Vagina (tissue), 2 donors: ENCODE data around the gene HMGB1. TPM values are rescaled to one million over a fixed set of nuclear protein-coding genes. Genes with fewer than 3 reads are reported as not detected.
"Not testable (repeated sequence)": the region's sequence is repeated elsewhere in the genome, so short reads cannot be mapped to it uniquely, and the experiment has no call there.

Source experiments
- DNase-seq, 2 donors: peaks; one replicate each; pipeline ENCODE4 v3.0.0-alpha.2; 2017; ENCODE audit errors: extremely low spot score in 2 of 2
- H3K27ac ChIP-seq: fragments of 200-600 bp; sonication (generic); one replicate; pipeline ENCODE4 v1.5.1; 2019
- H3K27me3 ChIP-seq: fragments of 200-600 bp; sonication (generic); one replicate; pipeline ENCODE4 v1.5.1; 2019
- H3K36me3 ChIP-seq, 2 donors: fragments of 200-600 bp; sonication (generic); one replicate each; pipeline ENCODE4 v1.5.1; 2017 to 2019
- H3K4me1 ChIP-seq: fragments of 200-600 bp; sonication (generic); one replicate; pipeline ENCODE4 v1.5.1; 2019
- H3K4me3 ChIP-seq, 2 donors: fragments of 200-600 bp; sonication (generic); 1 replicate in 1 of 2; 2 replicates in 1 of 2; pipeline ENCODE4 v1.5.1; 2016 to 2019
- H3K9me3 ChIP-seq: fragments of 200-600 bp; sonication (generic); one replicate; pipeline ENCODE4 v1.5.1; 2019
- POLR2A ChIP-seq, 2 donors: fragments of 450-650 bp; IDR thresholded peaks; one replicate each; pipeline ENCODE4 v1.6.1; 2017; ENCODE audit warnings: antibody characterized with exemption in 2 of 2, mild to moderate bottlenecking in 2 of 2, moderate library complexity in 2 of 2
- POLR2AphosphoS5 ChIP-seq, 2 donors: sonication (generic); formaldehyde crosslinking; IDR thresholded peaks; one replicate each; pipeline ENCODE4 v1.9.0; 2017; ENCODE audit warnings: antibody characterized with exemption in 2 of 2, mild to moderate bottlenecking in 2 of 2, low read depth in 1 of 2; ENCODE audit not compliant: insufficient read depth in 1 of 2
- intact Hi-C: fragments of 100-400 bp; cut with DNase I; formaldehyde crosslinking; loops from one replicate; pipeline ENCODE4 v1.15.1; 2023
- total RNA-seq: library from RNA; depleted of rRNA; stranded (reverse); fragments of >200 nt; gene quantifications from one replicate; pipeline ENCODE4 v1.2.3, GENCODE V29; 2016
- TF ChIP-seq, protein P1 (sequence below), 3 experiments: fragments of 450-650 bp in 2 of 3; fragments of 200-600 bp in 1 of 3; sonication (generic) in 1 of 3; IDR thresholded peaks; one replicate each; pipeline ENCODE4 v1.5.1; 2017 to 2019; ENCODE audit warnings: antibody characterized with exemption in 3 of 3, mild to moderate bottlenecking in 2 of 3, moderate library complexity in 2 of 3

The HMGB1 gene
- total RNA-seq, 1 donor from 2014 or later = 215 TPM

DNA sequence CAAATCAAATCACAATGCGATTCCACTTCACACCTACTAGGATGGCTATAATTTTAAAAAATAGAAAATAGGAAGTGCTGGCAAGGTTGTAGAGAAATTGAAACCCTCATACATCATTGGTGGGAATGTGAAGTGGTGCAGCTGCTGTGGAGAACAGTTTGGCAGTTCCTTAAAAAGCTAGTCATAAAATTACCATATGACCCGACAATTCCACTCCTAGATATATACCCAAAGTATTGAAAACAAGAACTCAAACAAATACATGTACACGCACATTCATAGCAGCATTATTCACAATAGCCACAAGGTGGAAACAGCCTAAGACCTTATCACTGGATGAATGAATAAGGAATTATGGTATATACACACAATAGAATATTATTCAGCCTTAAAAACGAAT lies 12.0 kb downstream of the HMGB1 start:
- H3K27me3 ChIP-seq = no peaks in the 10 kb centered on the region
- H3K36me3 ChIP-seq = peaks cover 0 to 9% of the 10 kb centered on the region in 2 donors
- H3K27ac ChIP-seq = no peak overlapping the region
- H3K4me1 ChIP-seq = no peaks in the 10 kb centered on the region
- DNase-seq = no peak
- intact Hi-C loops = no loop called here
- H3K4me3 ChIP-seq = no peak overlapping the region
- TF ChIP-seq POLR2A (IDR thresholded peaks at IDR 0.05) (no peak), POLR2AphosphoS5 (IDR thresholded peaks at IDR 0.05; ENCODE audit: insufficient read depth in 1 of 2, low read depth in 1 of 2) (no peak)
- TF ChIP-seq, protein P1, sequence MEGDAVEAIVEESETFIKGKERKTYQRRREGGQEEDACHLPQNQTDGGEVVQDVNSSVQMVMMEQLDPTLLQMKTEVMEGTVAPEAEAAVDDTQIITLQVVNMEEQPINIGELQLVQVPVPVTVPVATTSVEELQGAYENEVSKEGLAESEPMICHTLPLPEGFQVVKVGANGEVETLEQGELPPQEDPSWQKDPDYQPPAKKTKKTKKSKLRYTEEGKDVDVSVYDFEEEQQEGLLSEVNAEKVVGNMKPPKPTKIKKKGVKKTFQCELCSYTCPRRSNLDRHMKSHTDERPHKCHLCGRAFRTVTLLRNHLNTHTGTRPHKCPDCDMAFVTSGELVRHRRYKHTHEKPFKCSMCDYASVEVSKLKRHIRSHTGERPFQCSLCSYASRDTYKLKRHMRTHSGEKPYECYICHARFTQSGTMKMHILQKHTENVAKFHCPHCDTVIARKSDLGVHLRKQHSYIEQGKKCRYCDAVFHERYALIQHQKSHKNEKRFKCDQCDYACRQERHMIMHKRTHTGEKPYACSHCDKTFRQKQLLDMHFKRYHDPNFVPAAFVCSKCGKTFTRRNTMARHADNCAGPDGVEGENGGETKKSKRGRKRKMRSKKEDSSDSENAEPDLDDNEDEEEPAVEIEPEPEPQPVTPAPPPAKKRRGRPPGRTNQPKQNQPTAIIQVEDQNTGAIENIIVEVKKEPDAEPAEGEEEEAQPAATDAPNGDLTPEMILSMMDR (IDR thresholded peaks at IDR 0.05) = no peak
- H3K9me3 ChIP-seq = no peaks in the 10 kb centered on the region

DNA sequence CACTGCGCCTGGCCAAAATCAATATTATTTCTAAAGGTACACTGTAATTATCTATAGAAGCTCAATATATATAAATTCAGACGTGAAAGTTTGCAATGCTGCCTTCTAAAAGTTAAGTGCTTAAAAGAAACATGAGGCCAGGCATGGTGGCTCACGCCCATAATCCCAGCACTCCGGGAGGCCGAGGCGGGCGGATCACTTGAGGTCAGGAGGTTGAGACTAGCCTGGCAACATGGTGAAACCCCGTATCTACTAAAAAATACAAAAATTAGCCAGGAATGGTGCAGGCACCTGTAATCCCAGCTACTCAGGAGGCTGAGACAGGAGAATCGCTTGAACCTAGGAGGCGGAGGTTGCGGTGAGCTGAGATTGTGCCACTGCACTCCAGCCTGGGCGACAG lies 14.3 kb downstream of the HMGB1 start:
- H3K27ac ChIP-seq, H3K4me3 ChIP-seq, H3K9me3 ChIP-seq, H3K27me3 ChIP-seq, intact Hi-C loops, H3K36me3 ChIP-seq: not testable (repeated sequence)
- H3K4me1 ChIP-seq = peaks cover 12% of the 10 kb centered on the region
- DNase-seq = peak in 1 of 2 donors; percentile 44

DNA sequence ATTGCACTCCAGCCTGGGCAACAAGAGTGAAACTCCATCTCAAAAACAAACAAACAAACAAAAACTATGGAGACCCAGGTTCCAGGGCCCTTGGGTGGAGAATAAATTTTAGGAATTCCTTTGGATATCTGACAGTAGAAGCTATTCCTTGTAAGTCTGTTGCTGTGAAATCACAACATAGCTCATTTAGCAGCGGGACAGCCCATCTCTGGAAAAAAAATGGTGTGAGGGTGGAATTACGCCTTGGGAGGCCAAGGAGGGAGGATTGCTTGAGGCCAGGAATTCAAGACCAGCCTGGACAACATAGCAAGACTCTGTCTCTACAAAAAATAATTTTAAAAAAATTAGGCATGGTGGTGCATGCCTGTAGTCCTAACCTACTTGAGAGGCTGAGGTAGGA lies 15.7 kb downstream of the HMGB1 start:
- H3K27me3 ChIP-seq = no peaks in the 10 kb centered on the region
- H3K36me3 ChIP-seq = no peaks in the 10 kb centered on the region
- no peak overlapping the region for H3K27ac ChIP-seq
- H3K4me1 ChIP-seq = peaks cover 26% of the 10 kb centered on the region
- TF ChIP-seq POLR2AphosphoS5 (IDR thresholded peaks at IDR 0.05; ENCODE audit: insufficient read depth in 1 of 2, low read depth in 1 of 2) (no peak), POLR2A (IDR thresholded peaks at IDR 0.05) (no peak)
- TF ChIP-seq, protein P1 (IDR thresholded peaks at IDR 0.05) = no peak
- peak in 1 of 2 donors; percentile 10 for DNase-seq
- no peaks in the 10 kb centered on the region for H3K9me3 ChIP-seq
- intact Hi-C loops = no loop called here
- H3K4me3 ChIP-seq = no peak overlapping the region

DNA sequence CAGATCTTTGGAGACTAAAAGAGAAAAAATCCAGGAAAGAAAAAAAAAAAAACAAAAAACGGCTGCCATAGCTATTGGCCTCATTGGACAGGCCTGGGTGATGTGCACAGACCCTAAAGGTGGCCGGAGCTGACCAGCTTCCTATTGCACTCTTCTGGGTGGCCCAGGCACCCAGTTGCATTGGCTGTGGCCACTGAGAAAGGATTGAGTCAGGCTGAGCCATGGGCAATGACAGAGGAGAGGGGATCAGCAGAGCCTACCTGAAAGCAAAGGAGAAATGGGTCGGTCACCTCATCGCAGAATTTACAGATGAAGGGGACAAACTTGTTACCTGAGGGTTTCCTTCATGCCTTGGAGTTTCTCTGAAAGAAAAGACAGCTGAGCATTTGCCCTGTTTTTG lies 17.3 kb downstream of the HMGB1 start:
- no peaks in the 10 kb centered on the region for H3K36me3 ChIP-seq
- no peak overlapping the region for H3K27ac ChIP-seq
- H3K27me3 ChIP-seq = no peaks in the 10 kb centered on the region
- intact Hi-C loops = no loop called here
- no peaks in the 10 kb centered on the region for H3K9me3 ChIP-seq
- TF ChIP-seq POLR2A (IDR thresholded peaks at IDR 0.05) = no peak
- TF ChIP-seq, protein P1 (IDR thresholded peaks at IDR 0.05) = no peak
- no peak for TF ChIP-seq POLR2AphosphoS5 (IDR thresholded peaks at IDR 0.05; ENCODE audit: insufficient read depth in 1 of 2, low read depth in 1 of 2)
- no peak overlapping the region for H3K4me3 ChIP-seq
- DNase-seq = peak in 1 of 2 donors; percentile 58
- peaks cover 28% of the 10 kb centered on the region for H3K4me1 ChIP-seq

DNA sequence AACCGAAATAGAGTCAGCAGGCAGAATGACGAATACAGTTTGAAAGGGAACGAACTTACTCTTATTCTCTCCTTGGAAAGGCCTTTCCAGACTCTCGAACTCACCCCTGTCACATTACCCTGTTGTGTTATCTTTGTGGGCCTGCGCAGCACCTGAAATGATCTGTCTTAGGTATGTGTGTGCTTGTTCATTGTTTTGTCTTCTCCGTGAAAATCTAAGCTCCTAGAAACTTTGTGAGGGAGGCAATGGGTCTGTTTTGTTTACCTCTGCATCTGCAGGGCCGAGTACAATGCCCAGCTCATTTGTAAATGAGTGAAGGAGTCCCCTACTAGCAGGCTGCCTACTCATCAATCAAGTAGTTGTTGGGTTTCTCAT lies 19.6 kb downstream of the HMGB1 start:
- intact Hi-C loops = no loop called here
- H3K4me3 ChIP-seq = peak overlapping the region; percentile 40 to 47
- peak; percentile 6 to 36 for TF ChIP-seq POLR2AphosphoS5 (IDR thresholded peaks at IDR 0.05; ENCODE audit: insufficient read depth in 1 of 2, low read depth in 1 of 2)
- TF ChIP-seq POLR2A (IDR thresholded peaks at IDR 0.05) = no peak
- TF ChIP-seq, protein P1 (IDR thresholded peaks at IDR 0.05) = no peak

More for the DNA sequence above, 19.6 kb downstream of the HMGB1 start:
- no peaks in the 10 kb centered on the region for H3K36me3 ChIP-seq
- no peaks in the 10 kb centered on the region for H3K27me3 ChIP-seq
- no peak for DNase-seq
- H3K4me1 ChIP-seq = peaks cover 28% of the 10 kb centered on the region
- H3K27ac ChIP-seq = peak overlapping the region; percentile 85
- H3K9me3 ChIP-seq = no peaks in the 10 kb centered on the region
